HG02642 (cell line): ENCODE data around the gene CHURC1.
A peak's percentile ranks its signal among the peaks of the same experiment; 100 is the strongest.

Experiments used
- ATAC-seq: cut with Tn5 transposase; IDR thresholded peaks from one replicate; pipeline ENCODE4 v1.9.1; 2021; ENCODE audit warnings: mild to moderate bottlenecking; ENCODE audit not compliant: unreplicated experiment, poor library complexity

The CHURC1 gene

GRCh38 chr14:64914237-64915028 is at the start of gene CHURC1:
CHURC1 (plus strand) TSS chr14:64914455; CDS start chr14:64914496, 41 bp downstream.
- peak; percentile 98 for ATAC-seq

DNA sequence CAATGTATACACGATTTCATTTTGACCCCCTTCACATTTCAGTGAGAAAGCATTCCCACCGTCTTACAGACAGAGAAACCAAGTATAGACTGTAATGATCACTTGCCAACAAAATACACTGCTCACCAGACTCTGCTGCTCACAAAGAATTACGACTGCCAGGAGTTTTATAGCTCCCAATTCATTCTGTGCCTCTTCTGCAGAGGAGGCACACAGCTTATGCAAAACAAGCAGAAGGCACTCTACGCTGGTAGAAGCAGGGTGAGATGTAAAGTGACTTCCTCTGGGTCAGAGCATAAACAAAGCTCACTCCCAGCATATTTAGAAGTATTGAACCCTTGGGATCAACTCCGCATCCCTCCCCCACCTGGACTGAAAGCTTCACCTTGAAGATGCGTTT is 49.1 kb upstream of the CHURC1 start:
- no peak for ATAC-seq

GRCh38 chr14:64865992-64866391 is 48.3 kb upstream of the CHURC1 start:
- ATAC-seq: no peak

DNA sequence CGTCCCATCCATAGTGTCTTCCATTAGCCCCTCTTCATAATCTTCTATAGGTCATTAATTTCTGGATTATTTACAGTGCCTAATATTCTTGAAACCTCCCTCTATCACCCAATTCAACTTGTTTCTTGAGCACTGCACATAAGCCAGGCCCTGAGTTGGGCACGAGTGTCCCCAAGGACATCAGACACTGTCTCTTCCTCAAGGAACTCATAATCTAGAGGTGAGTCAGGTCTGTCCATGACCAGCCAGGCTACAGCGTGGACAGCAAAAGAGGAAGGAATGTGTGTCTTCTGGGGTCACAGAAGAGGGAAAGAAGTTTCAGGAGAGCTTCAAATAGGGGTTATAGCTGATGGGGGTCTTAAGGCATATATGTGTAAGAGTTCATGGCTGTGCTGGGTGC is 47.1 kb upstream of the CHURC1 start:
- no peak for ATAC-seq

- no peak for ATAC-seq
Observed at GRCh38 chr14:64868379-64868778, 45.9 kb upstream of the CHURC1 start.

DNA sequence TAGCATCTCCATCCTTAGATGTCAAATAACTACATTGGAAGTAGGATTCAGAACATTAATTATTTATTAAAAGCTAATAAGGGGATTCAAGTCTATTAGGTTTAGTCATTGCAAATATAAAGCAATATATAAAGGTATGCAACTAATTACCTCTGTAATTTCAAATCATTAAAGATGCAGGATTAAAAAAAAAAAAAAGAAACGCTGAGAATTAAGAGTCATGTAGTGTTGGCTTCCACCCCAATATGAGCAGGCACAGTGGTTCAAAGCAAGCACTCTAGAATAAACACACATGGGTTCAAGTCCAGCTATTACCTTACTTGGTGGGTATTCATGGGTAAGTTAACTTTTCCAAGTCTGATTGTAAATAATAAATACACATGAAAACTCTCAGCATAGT is 45.4 kb upstream of the CHURC1 start:
- ATAC-seq: no peak

GRCh38 chr14:64870160-64870559 is 44.1 kb upstream of the CHURC1 start:
- ATAC-seq: no peak

GRCh38 chr14:64871344-64871743 is 42.9 kb upstream of the CHURC1 start:
- no peak for ATAC-seq

DNA sequence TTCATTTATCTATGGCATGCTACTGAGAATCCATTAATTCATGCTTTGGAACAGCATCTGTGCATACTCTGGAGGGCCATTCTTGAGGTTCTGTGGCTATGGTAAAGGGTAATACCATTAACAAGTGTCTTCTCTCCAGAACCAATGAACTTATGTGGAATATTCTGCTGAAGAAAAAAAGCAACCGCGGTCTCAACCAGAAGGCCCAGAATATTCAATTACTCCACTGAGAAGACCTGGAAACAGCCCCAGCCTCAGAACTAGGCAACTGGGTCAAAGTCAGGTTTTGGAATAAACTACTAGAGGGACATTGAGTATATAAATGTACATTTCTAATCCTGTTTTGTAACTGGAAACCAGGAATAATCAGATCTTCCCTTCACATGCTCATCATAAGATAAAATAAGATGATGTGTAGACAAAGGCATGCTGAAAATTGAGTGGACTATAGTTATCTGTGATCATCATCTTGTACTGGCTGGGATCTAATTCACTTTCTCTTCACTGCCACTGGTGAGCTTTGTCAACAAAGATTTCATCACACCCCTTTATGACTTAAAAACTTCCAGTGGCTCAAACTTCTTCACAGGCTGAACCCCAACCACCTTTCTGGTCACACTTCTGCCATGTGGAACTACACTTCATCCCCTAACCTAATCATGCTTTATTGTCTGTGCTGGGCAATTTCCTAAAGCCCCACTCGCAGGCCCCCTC is 40.6 kb upstream of the CHURC1 start:
- ATAC-seq: no peak

GRCh38 chr14:64875350-64875749 is 38.9 kb upstream of the CHURC1 start:
- ATAC-seq: no peak

DNA sequence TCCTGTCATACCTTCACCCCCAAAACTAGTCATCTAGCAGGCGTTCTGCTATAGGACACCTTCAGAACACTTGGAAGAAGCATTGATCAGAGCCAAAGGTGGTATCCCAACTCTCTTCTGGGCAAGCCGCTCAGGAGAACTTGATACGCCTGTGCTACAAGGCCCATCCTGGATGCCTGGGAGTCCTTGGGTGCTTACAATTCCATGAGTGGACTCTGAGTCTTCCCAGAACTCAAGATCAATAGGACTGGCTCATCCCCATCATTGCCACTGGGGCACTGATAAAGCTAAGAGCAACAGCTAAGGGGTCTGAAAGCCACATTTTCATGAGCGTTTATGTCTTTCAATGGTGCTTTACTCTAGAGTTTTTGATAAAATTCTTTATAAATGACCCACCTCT is 36.4 kb upstream of the CHURC1 start:
- no peak for ATAC-seq

DNA sequence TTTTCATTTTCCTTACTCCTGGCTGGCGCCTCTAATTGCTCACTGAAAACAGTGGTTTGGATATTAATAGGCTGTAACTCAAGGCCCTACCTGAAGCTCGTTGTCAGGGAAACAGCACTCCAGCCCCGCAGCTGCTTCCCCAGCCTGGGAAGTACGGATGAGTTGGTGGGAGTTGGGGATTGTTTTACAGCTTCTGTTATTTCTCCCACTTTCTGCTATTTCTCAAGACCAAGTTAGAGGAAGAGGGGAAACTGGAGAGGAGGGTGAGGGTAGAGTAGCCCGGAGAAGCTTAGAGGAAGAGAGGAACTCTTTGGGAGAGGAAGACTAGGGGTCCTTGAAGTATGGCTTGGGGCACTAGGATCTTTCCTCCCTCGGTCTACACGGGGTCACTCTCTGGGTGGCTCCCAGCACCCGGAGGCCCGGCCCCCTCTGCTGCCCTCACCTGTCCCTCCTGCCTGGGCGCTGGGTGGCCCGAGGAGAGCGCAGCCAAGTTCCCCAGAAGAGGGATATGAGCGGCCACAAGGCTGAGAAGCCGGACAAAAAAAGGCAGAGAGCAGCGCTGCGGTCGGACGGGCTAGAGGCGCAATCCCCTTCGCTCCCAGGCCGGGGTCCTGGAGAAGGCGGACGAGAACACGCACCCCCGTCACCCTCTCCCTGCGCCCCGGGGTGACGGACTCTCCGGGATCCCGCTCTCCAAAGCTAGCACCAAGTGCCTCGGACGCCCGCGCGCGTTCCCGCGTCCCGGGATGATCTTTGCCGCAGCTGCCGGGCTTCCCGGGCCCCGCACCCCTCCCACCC is 35.2 kb upstream of the CHURC1 start:
- ATAC-seq: peak; percentile 13

- peak; percentile 66 for ATAC-seq
Observed at GRCh38 chr14:64879635-64880220, 34.5 kb upstream of the CHURC1 start, which contains the start of gene SPTB. SPTB (minus strand) TSS chr14:64879907; CDS start chr14:64823094, 56,813 bp downstream.

DNA sequence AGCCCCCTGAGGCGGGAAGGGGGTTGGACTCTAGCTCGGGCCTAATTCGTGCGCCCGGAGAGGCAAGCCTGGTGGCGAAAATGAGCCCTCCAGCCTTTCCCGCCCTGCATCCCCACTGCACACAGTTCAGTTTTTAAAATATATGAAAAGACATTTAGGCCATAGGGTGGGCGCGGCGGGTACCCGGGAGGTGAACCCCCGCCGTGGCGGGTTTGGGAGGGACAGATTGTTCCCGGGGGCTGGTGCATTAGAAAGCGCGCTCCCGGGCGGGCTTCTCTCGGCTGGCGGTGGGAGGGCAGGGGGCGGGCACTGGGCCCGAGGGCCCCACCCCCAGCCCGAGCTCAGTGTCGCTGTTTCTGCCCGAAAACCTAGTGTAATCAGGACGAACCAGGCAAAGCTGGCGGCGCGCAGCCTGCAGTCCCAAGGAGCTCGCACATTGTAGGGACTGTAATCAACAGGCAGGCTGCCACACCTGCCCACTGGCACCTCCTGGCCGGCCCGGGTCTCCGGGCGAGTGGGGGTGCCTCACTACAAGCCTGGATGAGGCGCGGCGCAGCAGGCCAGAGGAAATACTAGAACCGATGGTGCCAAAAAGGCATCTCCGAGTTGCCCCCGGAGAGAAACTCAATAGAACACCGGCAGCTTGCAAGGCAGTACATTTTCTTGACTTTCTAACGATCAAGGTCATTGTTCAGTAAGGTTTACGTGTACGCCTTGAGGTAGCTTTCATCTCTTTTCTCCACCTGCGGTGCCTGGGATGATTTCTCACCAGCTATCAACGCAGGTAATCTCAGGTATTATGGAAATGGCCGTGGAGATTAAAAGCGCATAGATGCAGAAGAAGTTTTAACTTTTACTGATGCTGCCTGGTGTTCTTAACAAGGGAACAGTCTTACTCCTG is 33.8 kb upstream of the CHURC1 start:
- peak; percentile 52 for ATAC-seq

GRCh38 chr14:64885559-64885958 is 28.7 kb upstream of the CHURC1 start:
- ATAC-seq: no peak

DNA sequence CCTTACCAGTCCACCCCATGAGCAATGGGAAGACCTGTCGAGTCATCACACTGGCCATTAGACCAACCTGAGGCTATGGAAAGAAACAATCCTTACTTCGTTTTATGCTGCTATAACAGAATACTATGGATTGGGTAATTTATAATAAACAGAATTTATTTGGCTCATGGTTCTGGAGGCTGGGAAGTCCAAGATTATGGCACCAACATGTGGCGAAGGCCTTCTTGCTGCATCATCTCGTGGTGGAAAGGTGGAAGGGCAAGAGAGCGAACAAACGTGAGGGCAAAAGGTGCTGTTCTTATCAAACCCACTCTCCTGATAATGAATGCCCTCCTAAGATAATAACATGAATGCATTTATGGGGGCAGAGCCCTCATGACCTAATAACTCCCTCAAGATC is 24.9 kb upstream of the CHURC1 start:
- ATAC-seq: no peak

GRCh38 chr14:64891173-64891838 is 22.9 kb upstream of the CHURC1 start:
- ATAC-seq: no peak

DNA sequence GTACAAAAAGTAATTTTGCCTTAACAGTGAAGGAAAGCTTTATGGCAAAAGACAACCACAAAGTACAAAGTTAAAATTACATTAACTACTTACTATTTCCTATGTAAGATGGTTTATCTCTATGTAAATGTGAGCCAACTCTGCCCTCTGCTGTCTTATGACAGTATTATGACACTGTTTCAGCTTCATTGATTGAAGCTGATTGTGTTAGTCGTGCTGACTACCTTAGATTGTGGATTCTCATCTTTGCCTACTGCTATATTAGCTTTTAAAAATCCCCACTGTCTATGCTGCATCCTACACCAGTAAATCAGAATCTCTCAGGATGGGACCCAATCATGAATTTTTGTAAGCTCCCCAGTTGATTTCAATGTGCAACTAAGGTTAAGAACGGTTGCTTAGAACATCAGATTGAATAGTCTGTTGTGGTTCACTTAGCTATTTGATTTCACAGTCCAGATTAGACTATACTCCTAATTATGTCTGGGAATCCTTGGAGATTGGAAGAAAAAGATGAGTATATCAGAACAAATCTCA is 22.3 kb upstream of the CHURC1 start:
- no peak for ATAC-seq

DNA sequence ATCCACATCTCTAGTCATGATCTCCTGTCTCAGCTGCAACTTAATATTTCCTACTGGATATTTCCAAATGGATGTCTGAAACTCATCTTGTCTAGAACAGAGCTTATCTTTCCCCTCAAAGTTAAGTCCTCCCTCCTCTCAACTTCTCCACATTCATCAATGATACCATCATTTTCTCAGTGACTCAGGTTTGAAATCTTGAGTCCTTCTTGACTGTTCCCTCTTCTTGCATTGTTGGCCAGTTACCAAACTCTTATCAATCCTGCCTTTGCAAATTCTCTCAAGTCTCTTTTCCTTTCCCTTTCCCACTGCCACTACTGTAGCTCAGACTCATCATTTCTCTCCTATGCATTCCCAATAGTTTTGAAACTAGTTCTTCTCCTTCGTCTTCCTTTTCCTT is 14.3 kb upstream of the CHURC1 start:
- ATAC-seq: no peak
